H1 (cell line): ENCODE results near the gene TBC1D17. TPM values are rescaled to one million over a fixed set of nuclear protein-coding genes. Genes with fewer than 3 reads are reported as not detected.

Source experiments
- CTCF ChIA-PET: fragments of 300-600 bp; sonication (Branson Sonifier 250); formaldehyde crosslinking; loops from one replicate; lab custom pipeline; 2021; ENCODE audit not compliant: partially characterized antibody; lab: Charles Lee
- POLR2A ChIA-PET: fragments of 300-600 bp; sonication (Branson Sonifier 250); formaldehyde crosslinking; loops from one replicate; lab custom pipeline; 2021; ENCODE audit warnings: inconsistent platforms; ENCODE audit not compliant: partially characterized antibody; lab: Charles Lee
- DNase-seq, 2 experiments: peaks; one replicate each; pipeline versions ENCODE4 v3.0.0 to v3.0.0-alpha.2; 2010 to 2022; ENCODE audit warnings: low spot score in 2 of 2, low read depth in 1 of 2, mixed read lengths in 1 of 2
- FAIRE-seq: peaks from 2 replicates; lab custom pipeline; 2011; peaks lifted over from hg19 to GRCh38; lab: Jason Lieb, UNC
- H2AFZ ChIP-seq: 2 replicates; pipeline ENCODE4 v1.8.1; 2012; ENCODE audit warnings: low read length, inconsistent platforms
- H2AK5ac ChIP-seq: 2 replicates; pipeline ENCODE4 v1.6.1; 2013; ENCODE audit warnings: low read depth, low read length
- H2BK120ac ChIP-seq: replicated peaks from 2 replicates; pipeline ENCODE3; 2013; ENCODE audit warnings: low read depth, low read length, inconsistent platforms
- H2BK12ac ChIP-seq: 2 replicates; pipeline ENCODE4 v1.6.1; 2013; ENCODE audit warnings: low read depth, low read length
- H2BK15ac ChIP-seq: 2 replicates; pipeline ENCODE4 v1.6.1; 2013; ENCODE audit warnings: low read length
- H2BK20ac ChIP-seq: 2 replicates; pipeline ENCODE4 v1.6.1; 2013; ENCODE audit warnings: low read length
- H2BK5ac ChIP-seq: 2 replicates; pipeline ENCODE4 v1.6.1; 2013; ENCODE audit warnings: low read depth, low read length
- H3K14ac ChIP-seq: 2 replicates; pipeline ENCODE4 v1.6.1; 2013; ENCODE audit warnings: inconsistent platforms; ENCODE audit not compliant: insufficient read length
- H3K18ac ChIP-seq: 2 replicates; pipeline ENCODE4 v1.6.1; 2013; ENCODE audit warnings: low read length; ENCODE audit errors: extremely low read depth
- H3K23ac ChIP-seq: 2 replicates; pipeline ENCODE4 v1.6.1; 2013; ENCODE audit warnings: inconsistent platforms; ENCODE audit not compliant: insufficient read length
- H3K23me2 ChIP-seq: 2 replicates; pipeline ENCODE4 v1.6.1; 2013; ENCODE audit warnings: low read depth, low read length
- H3K27ac ChIP-seq: 2 replicates; pipeline ENCODE4 v1.6.1; 2011; ENCODE audit warnings: low read depth, low read length, inconsistent platforms
- H3K27me3 ChIP-seq, 4 experiments: replicated peaks in 1 of 4; 1 replicate in 1 of 4; 2 replicates in 3 of 4; pipeline versions ENCODE4 v1.6.1 to v1.8.1; 2011 to 2013; ENCODE audit warnings: low read length in 3 of 4, mild to moderate bottlenecking in 3 of 4, inconsistent platforms in 2 of 4, mixed read lengths in 2 of 4, moderate library complexity in 1 of 4; ENCODE audit not compliant: control insufficient read depth in 3 of 4, insufficient read depth in 3 of 4; ENCODE audit errors: extremely low read depth in 1 of 4
- H3K36me3 ChIP-seq, 4 experiments: 2 replicates each; pipeline versions ENCODE4 v1.6.1 to v1.8.1; 2011 to 2013; ENCODE audit warnings: mild to moderate bottlenecking in 4 of 4, low read length in 3 of 4, moderate library complexity in 2 of 4, control low read depth in 1 of 4, inconsistent platforms in 1 of 4; ENCODE audit not compliant: insufficient read depth in 4 of 4, control insufficient read depth in 2 of 4
- H3K4ac ChIP-seq: replicated peaks from 2 replicates; pipeline ENCODE3; 2013; ENCODE audit warnings: low read length, low read depth, mixed read lengths, inconsistent platforms; ENCODE audit not compliant: insufficient read length
- H3K4me1 ChIP-seq, 4 experiments: replicated peaks in 1 of 4; 1 replicate in 1 of 4; 2 replicates in 3 of 4; pipeline versions ENCODE4 v1.6.1 to v1.8.1; 2011 to 2013; ENCODE audit warnings: low read length in 3 of 4, inconsistent platforms in 2 of 4, mixed read lengths in 1 of 4; ENCODE audit not compliant: insufficient read depth in 4 of 4, control insufficient read depth in 3 of 4
- H3K4me2 ChIP-seq, 2 experiments: 2 replicates each; pipeline versions ENCODE4 v1.6.1 to v1.8.1; 2011 to 2013; ENCODE audit warnings: low read depth in 2 of 2, low read length in 2 of 2, control low read depth in 1 of 2, inconsistent platforms in 1 of 2, mild to moderate bottlenecking in 1 of 2; ENCODE audit not compliant: insufficient read depth in 1 of 2
- H3K4me3 ChIP-seq, 4 experiments: fragments of 200-600, 300-600 bp in 1 of 4; sonication (generic), shearing (Covaris generic), sonication (Bioruptor Twin) in 1 of 4; 2 replicates each; pipeline versions ENCODE4 v1.5.1 to v1.8.1; 2011 to 2016; ENCODE audit warnings: low read length in 4 of 4, low read depth in 3 of 4, control low read depth in 2 of 4, inconsistent platforms in 2 of 4, mild to moderate bottlenecking in 2 of 4, mixed read lengths in 1 of 4, moderate library complexity in 1 of 4; ENCODE audit not compliant: insufficient read depth in 2 of 4; ENCODE audit errors: extremely low read depth in 1 of 4
- H3K56ac ChIP-seq: replicated peaks from 2 replicates; pipeline ENCODE3; 2013; ENCODE audit warnings: low read depth, mild to moderate bottlenecking, mixed read lengths, low read length, inconsistent platforms; ENCODE audit not compliant: insufficient read length
- H3K79me1 ChIP-seq: 2 replicates; pipeline ENCODE4 v1.6.1; 2013; ENCODE audit warnings: low read depth, low read length, control low read depth
- H3K79me2 ChIP-seq, 2 experiments: 2 replicates each; pipeline versions ENCODE4 v1.6.1 to v1.8.1; 2012 to 2013; ENCODE audit warnings: low read length in 2 of 2, mild to moderate bottlenecking in 2 of 2, inconsistent platforms in 1 of 2; ENCODE audit not compliant: insufficient read depth in 2 of 2, control insufficient read depth in 1 of 2
- H3K9ac ChIP-seq, 4 experiments: replicated peaks in 1 of 4; 1 replicate in 1 of 4; 2 replicates in 3 of 4; pipeline versions ENCODE4 v1.6.1 to v1.8.1; 2011 to 2013; ENCODE audit warnings: low read depth in 3 of 4, low read length in 3 of 4, control low read depth in 2 of 4, mild to moderate bottlenecking in 2 of 4, moderate library complexity in 2 of 4, inconsistent platforms in 1 of 4; ENCODE audit errors: extremely low read depth in 1 of 4
- H3K9me3 ChIP-seq, 2 experiments: 2 replicates each; pipeline versions ENCODE4 v1.6.1 to v1.8.1; 2012 to 2013; ENCODE audit warnings: mild to moderate bottlenecking in 2 of 2, moderate library complexity in 2 of 2, control low read depth in 1 of 2, inconsistent platforms in 1 of 2, low read depth in 1 of 2, low read length in 1 of 2, mixed read lengths in 1 of 2; ENCODE audit not compliant: insufficient read depth in 2 of 2
- H4K20me1 ChIP-seq, 2 experiments: replicated peaks in 1 of 2; 2 replicates each; pipeline versions ENCODE3 to v1.8.1; 2011 to 2013; ENCODE audit warnings: inconsistent platforms in 2 of 2, low read length in 2 of 2, mild to moderate bottlenecking in 1 of 2; ENCODE audit not compliant: insufficient read depth in 2 of 2, control insufficient read depth in 1 of 2
- H4K5ac ChIP-seq: 2 replicates; pipeline ENCODE4 v1.6.1; 2013; ENCODE audit warnings: low read length, low read depth, mixed read lengths, inconsistent platforms; ENCODE audit not compliant: insufficient read length
- H4K8ac ChIP-seq: 2 replicates; pipeline ENCODE4 v1.8.0; 2013; ENCODE audit warnings: mild to moderate bottlenecking, moderate library complexity, low read length, inconsistent platforms; ENCODE audit not compliant: insufficient read depth; ENCODE audit errors: extremely low read depth
- H4K91ac ChIP-seq: replicated peaks from 2 replicates; pipeline ENCODE3; 2013; ENCODE audit warnings: low read length, mixed read lengths, inconsistent platforms; ENCODE audit not compliant: insufficient read length
- BACH1 ChIP-seq: IDR thresholded peaks from 2 replicates; pipeline ENCODE4 v1.6.1; 2012; ENCODE audit warnings: low read length, improper control_type of control experiment
- HDAC2 ChIP-seq, 2 experiments: fragments of 300-600 bp in 1 of 2; sonication (generic) in 1 of 2; IDR thresholded peaks; 2 replicates each; pipeline ENCODE4 v1.6.1; 2011 to 2012; ENCODE audit warnings: low read depth in 2 of 2, low read length in 2 of 2, mild to moderate bottlenecking in 2 of 2, moderate library complexity in 2 of 2, borderline replicate concordance in 1 of 2, inconsistent platforms in 1 of 2
- KDM4A ChIP-seq: IDR thresholded peaks from one replicate; pipeline ENCODE4 v1.7.1; 2012; ENCODE audit warnings: low read depth, mild to moderate bottlenecking, moderate library complexity, low read length, inconsistent platforms; ENCODE audit not compliant: severe bottlenecking
- KDM5A ChIP-seq: fragments of 200-600 bp; IDR thresholded peaks from 2 replicates; pipeline ENCODE4 v1.7.1; 2012; ENCODE audit warnings: mild to moderate bottlenecking, low read length, inconsistent platforms, mixed read lengths
- MAX ChIP-seq: IDR thresholded peaks from 2 replicates; pipeline ENCODE4 v1.6.1; 2012; ENCODE audit warnings: inconsistent platforms
- PHF8 ChIP-seq: fragments of 200-600 bp; sonication (generic); conservative IDR thresholded peaks from 2 replicates; pipeline ENCODE4 v1.7.1; 2012; ENCODE audit warnings: low read depth, mild to moderate bottlenecking, inconsistent platforms, low read length, moderate library complexity
- USF2 ChIP-seq: IDR thresholded peaks from 2 replicates; pipeline ENCODE4 v1.6.1; 2011; ENCODE audit warnings: low read length, improper control_type of control experiment
- YY1 ChIP-seq: IDR thresholded peaks from 2 replicates; pipeline ENCODE4 v1.6.1; 2011; ENCODE audit warnings: low read depth, mild to moderate bottlenecking, low read length
- WGBS, 2 experiments: shearing (Covaris generic) in 1 of 2; methylation state at CpG; one replicate each; pipeline versions ENCODE4 v1.1.6 to v1.1.7; 2013 to 2015; ENCODE audit warnings: low lambda C conversion rate in 2 of 2, mixed read lengths in 2 of 2, inconsistent platforms in 1 of 2, low coverage in 1 of 2, missing lambda C conversion rate in 1 of 2; ENCODE audit not compliant: insufficient replicate concordance in 2 of 2, insufficient coverage in 1 of 2, insufficient read length in 1 of 2; ENCODE audit errors: extremely low coverage in 1 of 2, missing lambda C conversion rate in 1 of 2; 5-methylcytosine and 5-hydroxymethylcytosine counted together
- polyA plus RNA-seq, 7 experiments: library from polyadenylated mRNA; depleted of rRNA in 3 of 7; stranded (reverse) in 5 of 7; unstranded in 2 of 7; fragments of >200 nt in 5 of 7; fragments of 200-250 nt in 2 of 7; gene quantifications; 1 replicate in 5 of 7; 2 replicates in 1 of 7; 4 replicates in 1 of 7; pipeline versions ENCODE4 v1.2.1 to v1.2.3, GENCODE V29; 2011 to 2013; ENCODE audit warnings: missing spikeins in 2 of 7, mixed read lengths in 2 of 7
- total RNA-seq: library from RNA; stranded (reverse); fragmentation: NEBNext Ultra II Directional; extraction: Animal tissue kit (Norgen Biotek cat#: 25700); gene quantifications from 2 replicates; pipeline ENCODE4 v1.2.1, GENCODE V29; 2021

TBC1D17 gene
- total and polyA plus RNA-seq, 2 of the 8 experiments (the other 6 are each of a cell fraction or from before 2014, with no cell fraction given), result 30.3 to 44.9 TPM

GRCh38 chr19:49866933-49867782 is 10.3 kb upstream of the TBC1D17 start, which contains the start of gene PNKP:
PNKP (minus strand) TSS chr19:49867576; CDS start chr19:49867204, 372 bp downstream.
- Histone ChIP-seq H2BK20ac (no peak within 1 kb of the TSS), H3K4ac (peak within 1 kb of the TSS; percentile 88), H3K14ac (no peak within 1 kb of the TSS), H3K36me3 (peaks cover 13 to 22% (median 19%) of the 10 kb centered on the region in 4 experiments), H3K79me1 (peaks cover 15% of the 10 kb centered on the region), H4K20me1 (peaks cover 9 to 18% of the 10 kb centered on the region in 2 experiments), H2AK5ac (peak within 1 kb of the TSS; percentile 93; the same call in 1 of the 2 replicates), H4K5ac (peak within 1 kb of the TSS; percentile 90), H4K91ac (peak within 1 kb of the TSS; percentile 97), H4K8ac (peak within 1 kb of the TSS; percentile 97), H2AFZ (no peak within 1 kb of the TSS; the same call in 1 of the 2 replicates), H3K9me3 (no peaks in the 10 kb centered on the region), H3K23ac (no peak within 1 kb of the TSS), H3K9ac (peak within 1 kb of the TSS; percentile 80 to 93 (median 84)), H2BK12ac (peak within 1 kb of the TSS; percentile 68; the same call in 1 of the 2 replicates), H3K18ac (peak within 1 kb of the TSS; percentile 98), H3K79me2 (peaks cover 0 to 27% of the 10 kb centered on the region in 2 experiments; a peak in 2 of 4 replicates), H2BK120ac (peak within 1 kb of the TSS; percentile 65), H3K27me3 (no peaks in the 10 kb centered on the region), H3K27ac (peak within 1 kb of the TSS; percentile 70), H3K4me1 (peaks cover 0 to 15% (median 6%) of the 10 kb centered on the region in 4 experiments; a peak in 5 of 7 replicates), H3K4me2 (peak within 1 kb of the TSS; percentile 77 to 93), H2BK15ac (peak within 1 kb of the TSS; percentile 95; the same call in 1 of the 2 replicates), H3K4me3 (peak within 1 kb of the TSS; percentile 68 to 96 (median 90)), H2BK5ac (peak within 1 kb of the TSS; percentile 95), H3K23me2 (peaks cover 15% of the 10 kb centered on the region), H3K56ac (peak within 1 kb of the TSS; percentile 83)
- 1% methylated on average over 45 of the region's 65 CpGs; no CpG with 5 or more reads in 1 of the 2 experiments for WGBS, 2 experiments
- FAIRE-seq (no peak), DNase-seq (peak in 1 of 2 experiments; percentile 93)
- ChIA-PET CTCF (interaction anchor here (0.6 kb wide), 1 partner anchor 32 kb away, joined by 3 read pairs; no protein-coding TSS in a partner anchor), POLR2A (interaction anchor here (0.7 to 12.4 kb wide), 12 partner anchors 10 to 191 kb away, joined by 3 to 247 read pairs (median 5); partner anchors contain the start of genes AKT1S1, ATF5, FUZ and NUP62)
- peak; percentile 78 for TF ChIP-seq MAX
- peak; percentile 49; the same call in 1 of the 2 replicates for TF ChIP-seq YY1
- TF ChIP-seq USF2, result no peak
- peak; percentile 89 for TF ChIP-seq PHF8
- TF ChIP-seq HDAC2 (IDR thresholded peaks at IDR 0.05; ENCODE audit: borderline replicate concordance in 1 of 2, low read depth in 2 of 2, low read length in 2 of 2), result peak; percentile 82 to 96; a peak in 2 of 4 replicates
- 0 out of 2 replicates have a peak, but pooled peaks have one; percentile 38 for TF ChIP-seq KDM5A
- peak; percentile 93 for TF ChIP-seq BACH1
- TF ChIP-seq KDM4A, result peak; percentile 44
